ENCODE measurements around the gene KDM1A.

DNA sequence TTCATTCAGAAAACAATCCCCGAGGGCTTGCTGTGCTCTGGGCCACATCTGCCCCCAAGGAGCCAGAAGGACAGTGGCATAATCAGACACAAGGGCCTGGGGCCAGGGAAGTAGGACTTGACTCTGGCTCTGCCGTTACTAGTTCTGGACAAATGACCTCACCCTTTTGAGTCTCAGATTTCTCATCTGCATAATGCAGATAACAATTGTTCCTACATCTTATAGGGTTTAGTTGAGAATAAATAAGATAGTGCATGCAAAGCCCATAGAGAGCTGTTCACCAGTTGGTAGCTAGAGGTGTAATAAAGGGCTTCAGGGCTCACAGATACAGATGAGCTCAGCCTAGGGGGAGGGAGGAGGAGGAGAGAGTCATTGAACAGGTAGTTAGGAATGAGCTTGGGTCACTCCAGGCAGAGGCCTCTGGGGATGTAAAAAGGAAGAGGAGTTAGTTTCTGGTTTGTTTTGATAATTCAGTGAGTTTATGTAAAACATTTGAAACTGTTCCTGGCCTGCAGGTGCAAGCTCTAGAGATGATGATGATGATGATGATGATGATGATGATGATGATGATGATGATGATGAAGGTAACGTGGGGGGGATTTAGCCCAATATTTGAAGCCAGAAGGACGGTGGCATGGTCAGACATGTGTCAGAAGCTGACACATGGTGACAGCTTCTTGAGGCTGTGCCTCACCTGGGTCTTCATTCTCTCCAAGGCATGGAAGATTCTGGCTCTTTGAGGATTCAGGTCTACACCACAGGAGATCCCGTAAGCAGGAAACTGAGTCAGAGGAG lies 47.5 kb upstream of the KDM1A start:
- TF ChIP-seq, protein P1, sequence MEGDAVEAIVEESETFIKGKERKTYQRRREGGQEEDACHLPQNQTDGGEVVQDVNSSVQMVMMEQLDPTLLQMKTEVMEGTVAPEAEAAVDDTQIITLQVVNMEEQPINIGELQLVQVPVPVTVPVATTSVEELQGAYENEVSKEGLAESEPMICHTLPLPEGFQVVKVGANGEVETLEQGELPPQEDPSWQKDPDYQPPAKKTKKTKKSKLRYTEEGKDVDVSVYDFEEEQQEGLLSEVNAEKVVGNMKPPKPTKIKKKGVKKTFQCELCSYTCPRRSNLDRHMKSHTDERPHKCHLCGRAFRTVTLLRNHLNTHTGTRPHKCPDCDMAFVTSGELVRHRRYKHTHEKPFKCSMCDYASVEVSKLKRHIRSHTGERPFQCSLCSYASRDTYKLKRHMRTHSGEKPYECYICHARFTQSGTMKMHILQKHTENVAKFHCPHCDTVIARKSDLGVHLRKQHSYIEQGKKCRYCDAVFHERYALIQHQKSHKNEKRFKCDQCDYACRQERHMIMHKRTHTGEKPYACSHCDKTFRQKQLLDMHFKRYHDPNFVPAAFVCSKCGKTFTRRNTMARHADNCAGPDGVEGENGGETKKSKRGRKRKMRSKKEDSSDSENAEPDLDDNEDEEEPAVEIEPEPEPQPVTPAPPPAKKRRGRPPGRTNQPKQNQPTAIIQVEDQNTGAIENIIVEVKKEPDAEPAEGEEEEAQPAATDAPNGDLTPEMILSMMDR (conservative IDR thresholded peaks at IDR 0.05; ENCODE audit: low read length) = no peak
- TF ChIP-seq EZH2phosphoT487 (IDR thresholded peaks at IDR 0.05; ENCODE audit: borderline replicate concordance) = no peak
